HG03135 (cell line): ENCODE measurements around the gene A2M.

Experiments used
- ATAC-seq: cut with Tn5 transposase; IDR thresholded peaks from one replicate; pipeline ENCODE4 v1.9.1; 2021; ENCODE audit warnings: mild to moderate bottlenecking, moderate library complexity; ENCODE audit not compliant: unreplicated experiment

Gene A2M

GRCh38 chr12:9122091-9122609, 6.4 kb upstream of the A2M start:
- no peak for ATAC-seq

GRCh38 chr12:9120487-9121184, 4.9 kb upstream of the A2M start:
- ATAC-seq = no peak

DNA sequence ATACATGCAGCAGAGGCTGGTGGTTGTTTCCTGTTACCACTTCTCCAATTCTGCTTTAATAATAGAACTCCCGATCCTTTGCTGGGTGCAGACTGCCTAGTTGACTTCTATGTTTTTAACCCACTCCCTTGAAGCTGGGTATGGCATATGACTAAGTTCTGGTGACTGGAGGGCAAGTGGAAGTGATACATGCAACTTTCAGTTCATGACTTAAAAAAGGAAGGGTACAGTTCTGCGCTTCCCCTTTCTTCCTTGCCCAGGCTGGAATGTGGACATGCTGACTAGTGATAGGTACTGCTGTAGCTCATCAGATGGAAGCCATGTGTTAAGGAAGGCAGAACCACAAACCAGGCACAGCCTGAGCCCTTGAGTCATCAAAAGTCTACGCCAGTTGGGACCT, 2.4 kb upstream of the A2M start:
- no peak for ATAC-seq

- ATAC-seq = no peak
These were observed 773 bp downstream of the A2M start for GRCh38 chr12:9114946-9115345.

DNA sequence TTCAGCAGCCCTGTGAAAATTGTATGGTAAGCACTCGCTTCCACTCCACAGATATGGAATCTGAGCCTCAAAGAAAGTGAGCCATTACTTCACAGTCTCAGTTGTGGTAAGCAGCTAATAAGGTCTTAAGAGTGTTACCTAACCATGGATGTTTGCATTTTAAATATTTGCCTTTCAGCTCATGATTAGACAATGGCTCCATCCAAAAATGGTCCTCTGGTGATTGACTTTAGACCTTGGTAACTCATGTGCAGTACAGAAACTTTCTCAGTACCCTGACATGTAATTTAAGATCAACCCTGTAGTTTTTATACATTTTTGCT, 1.8 kb downstream of the A2M start:
- ATAC-seq = no peak

DNA sequence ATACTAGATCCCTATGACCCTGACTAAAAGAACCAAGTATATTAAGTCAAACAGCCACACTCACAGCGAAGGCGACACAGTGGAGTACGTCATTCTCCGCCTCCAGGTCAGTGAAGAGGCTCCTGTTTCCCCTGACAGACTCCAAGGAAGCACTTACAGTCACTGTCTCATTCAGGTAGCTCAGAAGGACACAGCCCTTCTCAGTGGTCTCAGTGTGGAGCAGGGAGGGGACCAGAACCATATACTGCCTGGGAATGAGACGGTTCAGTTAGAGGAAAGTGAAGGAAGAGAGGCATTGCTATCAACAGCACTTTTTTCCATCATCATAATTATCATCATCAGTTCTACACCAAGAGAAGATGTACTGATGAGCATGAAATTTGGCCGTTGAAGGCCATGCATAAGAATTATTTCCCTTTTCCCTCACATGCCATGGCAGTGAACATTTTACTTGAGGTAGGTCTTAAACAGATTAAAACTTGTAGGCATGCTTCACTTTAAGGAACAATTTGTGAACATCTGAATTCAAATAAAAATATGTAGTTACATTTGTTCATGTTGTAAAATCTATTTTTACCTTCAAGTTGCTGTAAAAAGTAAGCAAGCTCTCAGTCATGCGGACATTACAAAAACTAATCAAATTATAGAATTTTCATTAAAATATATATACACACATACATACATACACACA, 2.3 kb downstream of the A2M start:
- no peak for ATAC-seq

DNA sequence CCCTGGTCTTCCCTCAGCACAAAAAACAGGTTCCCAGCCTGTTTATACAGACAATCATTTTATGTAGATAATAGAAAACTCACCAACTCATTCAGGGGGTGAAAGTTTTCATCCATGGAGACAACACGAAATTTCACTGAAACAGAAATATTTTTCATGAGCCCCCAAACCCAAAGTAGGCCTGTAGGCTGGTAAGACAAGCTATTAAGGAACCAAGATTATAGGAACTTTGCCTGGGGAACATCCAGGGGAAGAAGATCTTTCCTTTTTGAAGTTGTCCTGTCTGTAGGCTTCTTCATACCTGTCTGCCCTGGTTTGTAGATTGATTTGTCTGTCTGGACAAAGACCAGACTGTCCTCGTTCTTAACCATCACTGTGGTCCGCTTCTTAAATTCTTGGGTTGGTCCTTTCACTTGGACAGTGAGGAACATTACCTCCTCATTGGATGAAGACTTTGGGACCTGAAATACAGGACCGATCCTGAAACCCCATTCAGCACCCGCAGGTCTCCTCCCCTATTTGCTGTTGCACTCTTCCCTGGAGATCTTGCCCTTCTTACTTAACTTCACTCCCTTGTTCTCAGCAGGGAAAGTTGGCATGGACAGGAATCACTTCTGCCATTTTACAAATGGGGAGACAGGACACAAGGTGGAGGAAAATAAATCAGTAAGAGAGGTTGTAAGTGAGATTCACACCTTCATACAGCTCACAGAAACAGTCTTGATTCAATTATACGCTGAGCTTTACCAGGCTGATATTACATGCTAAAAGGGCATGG, 3.5 kb downstream of the A2M start:
- no peak for ATAC-seq

- no peak for ATAC-seq
These were observed 4.2 kb downstream of the A2M start for GRCh38 chr12:9111525-9111924.

GRCh38 chr12:9109737-9110491, 5.8 kb downstream of the A2M start:
- no peak for ATAC-seq

- ATAC-seq = no peak
These were observed 6.6 kb downstream of the A2M start for GRCh38 chr12:9109213-9109522.

DNA sequence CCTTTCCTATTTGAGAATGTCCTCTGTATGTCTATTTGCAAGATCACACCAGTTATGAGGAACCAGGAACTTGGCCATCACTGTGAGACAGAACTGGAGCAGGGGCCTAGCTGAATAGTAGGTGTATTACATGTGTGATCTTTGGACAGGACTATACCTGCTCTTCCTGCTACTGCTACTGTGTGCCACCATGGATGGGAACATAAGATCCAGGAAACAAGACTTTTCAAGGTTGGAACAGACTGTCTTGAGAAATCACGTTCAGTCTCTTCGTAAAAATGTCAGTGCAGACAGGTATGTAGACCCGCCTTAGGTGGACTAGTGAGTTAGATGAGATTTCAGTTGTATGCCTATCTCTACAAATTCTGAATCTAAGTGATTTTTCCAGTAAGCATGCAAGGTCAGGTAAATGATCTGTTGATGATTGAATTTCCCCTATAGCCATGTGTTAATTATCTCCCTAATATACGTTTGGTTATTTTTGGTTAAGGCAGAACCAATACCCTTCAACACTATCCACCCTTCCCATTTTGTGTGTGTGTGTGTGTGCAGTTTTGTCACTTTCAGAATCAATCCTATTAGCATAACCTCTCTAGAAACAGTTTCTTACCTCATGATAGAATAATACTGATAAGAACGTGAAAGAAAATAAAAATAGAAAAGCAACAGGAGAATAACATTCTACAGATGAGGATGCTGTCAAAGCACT, 7.1 kb downstream of the A2M start:
- no peak for ATAC-seq

GRCh38 chr12:9107542-9107873, 8.2 kb downstream of the A2M start:
- no peak for ATAC-seq

- no peak for ATAC-seq
These were observed 8.8 kb downstream of the A2M start for GRCh38 chr12:9106610-9107541.

DNA sequence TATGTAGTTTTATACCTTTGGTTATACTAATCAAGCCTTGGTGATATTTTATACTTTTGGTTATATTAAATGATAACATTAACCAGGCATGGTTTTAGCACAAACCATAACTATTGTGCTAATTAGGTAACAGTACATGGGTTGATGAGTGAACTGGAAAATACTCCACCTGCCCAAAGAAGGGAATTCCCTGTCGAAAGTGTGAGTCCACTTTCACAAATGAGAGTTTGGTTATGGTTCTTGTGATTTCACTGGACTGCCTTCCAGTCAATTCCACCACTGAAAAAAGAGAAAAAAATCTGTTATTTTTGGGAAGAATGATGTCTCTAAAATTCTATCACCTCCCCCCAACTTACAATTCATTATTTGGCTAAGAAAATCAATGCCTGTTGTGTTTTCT, 9.7 kb downstream of the A2M start:
- ATAC-seq = no peak

DNA sequence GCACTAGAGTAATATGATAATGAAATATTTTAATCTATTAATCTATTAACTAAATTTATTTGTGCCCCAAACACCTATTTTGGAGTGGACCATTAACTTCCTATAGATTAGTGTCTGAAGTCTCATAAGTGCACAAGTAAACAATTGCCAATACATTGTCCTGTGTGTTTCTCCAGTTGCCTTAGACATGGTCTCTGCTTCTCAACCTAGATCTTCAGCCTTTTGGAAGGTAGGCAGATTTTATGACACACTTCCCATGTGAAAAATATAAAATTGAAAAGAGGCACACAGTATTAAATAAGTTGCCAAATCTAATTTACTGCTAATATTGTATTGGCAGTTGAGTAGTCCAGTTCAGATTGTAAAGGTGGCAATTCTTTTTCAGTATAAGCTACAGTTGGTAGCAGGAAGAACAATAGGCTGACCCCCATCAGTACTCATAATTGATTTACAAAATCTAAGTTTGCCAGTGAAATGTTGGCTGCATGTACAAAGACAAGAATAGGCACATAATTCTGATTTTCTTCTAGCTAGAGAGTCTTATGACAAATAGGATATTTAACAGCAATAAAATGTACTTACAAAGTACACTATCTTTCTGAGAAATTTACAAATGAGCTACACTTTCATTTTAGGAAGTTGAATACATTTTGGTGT, 10.8 kb downstream of the A2M start:
- no peak for ATAC-seq

DNA sequence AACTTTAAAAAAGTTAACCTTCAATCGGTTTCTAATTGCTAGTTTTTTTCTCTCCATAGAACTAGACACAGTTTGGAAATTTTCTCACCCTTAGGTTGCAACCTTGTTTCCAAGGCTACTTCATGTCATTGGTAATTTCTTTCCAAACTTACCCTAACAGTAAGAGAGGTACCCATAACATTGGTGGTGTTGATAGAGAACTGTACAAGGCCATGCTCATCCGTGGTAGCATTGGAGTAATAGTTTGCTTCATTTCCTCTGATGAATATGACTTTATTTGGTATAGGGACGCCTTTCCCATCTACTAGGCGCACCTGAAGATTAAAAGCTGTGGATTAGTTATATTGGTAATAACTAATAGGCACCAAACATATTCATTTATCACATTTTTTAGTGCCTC, 11.6 kb downstream of the A2M start:
- no peak for ATAC-seq

DNA sequence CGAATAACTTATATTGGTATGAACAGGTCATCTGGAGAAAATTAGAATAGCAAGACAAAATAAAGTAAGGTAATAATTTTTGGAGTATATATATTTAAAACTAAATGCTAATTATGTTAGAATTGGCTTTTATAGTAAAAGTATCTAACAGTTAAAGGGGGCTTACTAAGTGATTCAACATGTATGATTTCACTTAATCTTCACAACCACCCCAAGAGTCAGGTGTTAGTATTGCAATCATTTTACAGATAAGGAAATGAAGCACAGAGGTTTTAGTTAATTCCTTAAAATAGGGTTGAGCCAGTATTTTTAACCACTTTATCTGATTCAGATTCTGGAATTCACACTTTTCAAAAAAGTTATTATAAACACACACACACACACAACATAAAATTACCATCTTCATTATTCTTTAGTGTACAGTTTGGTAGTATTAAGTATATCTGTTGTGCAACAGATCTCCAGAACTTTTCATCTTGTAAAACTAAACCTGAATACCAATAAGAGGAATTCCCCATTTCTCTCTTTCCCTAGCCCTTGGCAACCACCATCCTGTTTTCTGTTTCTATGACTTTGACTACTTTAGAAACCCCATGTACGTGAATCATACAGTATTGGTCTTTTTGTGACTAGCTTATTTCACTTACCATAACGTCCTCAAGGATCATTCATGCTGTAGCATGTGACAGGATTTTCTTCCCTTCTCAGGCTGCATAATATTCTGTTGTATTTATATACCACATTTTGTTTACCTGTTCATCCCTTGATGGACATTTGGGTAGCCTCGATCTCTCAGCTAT, 12.5 kb downstream of the A2M start:
- no peak for ATAC-seq

GRCh38 chr12:9101018-9101687, 14.6 kb downstream of the A2M start:
- ATAC-seq = no peak
